ENCODE measurements around the gene C3orf22.

DNA sequence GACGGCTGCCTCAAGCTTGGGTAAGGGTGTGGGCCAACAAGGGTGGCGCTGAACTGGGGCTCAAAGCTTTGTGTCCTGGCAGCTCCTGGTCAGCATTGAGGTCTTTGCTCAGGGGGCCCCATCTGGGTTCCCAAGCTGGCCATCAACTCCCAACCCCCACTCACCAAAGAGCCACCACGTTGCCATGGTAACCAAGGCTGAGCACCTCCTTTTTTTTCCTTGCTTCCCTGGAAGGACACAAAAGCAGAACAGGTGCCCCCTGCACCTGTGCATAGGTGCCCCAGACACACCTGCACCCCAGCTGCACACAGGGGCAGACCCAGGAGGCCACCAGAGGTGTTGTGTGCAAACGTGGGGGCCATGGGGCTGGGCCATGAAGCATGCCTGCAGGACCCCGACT is 57.7 kb downstream of the C3orf22 start:
- TF ChIP-seq CTCF (IDR thresholded peaks at IDR 0.05), result no peak
- no peak for TF ChIP-seq POLR2A (IDR thresholded peaks at IDR 0.05)

Measured in breast epithelium (tissue), 3 donors.